SU-DHL-6 (cell line): ENCODE measurements around the gene TTC12.

Source experiments
- H2AFZ ChIP-seq: fragments of 200-600 bp; sonication (generic); 2 replicates; pipeline ENCODE4 v1.6.1; 2014; ENCODE audit warnings: low read depth, mild to moderate bottlenecking, moderate library complexity, mixed read lengths, antibody characterized with exemption, low read length; ENCODE audit not compliant: severe bottlenecking
- H3F3A ChIP-seq: fragments of 200-600 bp; shearing (Covaris generic); 2 replicates; pipeline ENCODE4 v1.6.0; 2016; ENCODE audit warnings: antibody characterized with exemption, mild to moderate bottlenecking; ENCODE audit not compliant: insufficient read depth
- H3K27ac ChIP-seq: fragments of 200-600 bp; sonication (generic); 2 replicates; pipeline ENCODE4 v1.5.1; 2016; ENCODE audit warnings: low read depth, mild to moderate bottlenecking, low read length, moderate library complexity, mixed read lengths
- H3K27me3 ChIP-seq: fragments of 200-600 bp; sonication (generic), shearing (Covaris generic); 2 replicates; pipeline ENCODE4 v1.6.0; 2014; ENCODE audit warnings: mild to moderate bottlenecking, low read length
- H3K36me3 ChIP-seq: fragments of 200-600 bp; sonication (generic); 2 replicates; pipeline ENCODE4 v1.6.1; 2014; ENCODE audit warnings: mild to moderate bottlenecking, low read length, mixed read lengths
- H3K4me2 ChIP-seq: fragments of 300-600, 200-600 bp; shearing (Covaris generic), sonication (generic); 2 replicates; pipeline ENCODE4 v1.6.0; 2014; ENCODE audit warnings: low read length, low read depth, mild to moderate bottlenecking; ENCODE audit not compliant: poor library complexity, severe bottlenecking
- H3K4me3 ChIP-seq: fragments of 200-600 bp; sonication (generic); 2 replicates; pipeline ENCODE4 v1.5.1; 2014; ENCODE audit warnings: antibody characterized with exemption, low read length, mild to moderate bottlenecking, mixed read lengths; ENCODE audit not compliant: insufficient read depth, poor library complexity, severe bottlenecking
- H3K79me2 ChIP-seq: fragments of 200-600 bp; sonication (generic); 2 replicates; pipeline ENCODE4 v1.6.1; 2014; ENCODE audit warnings: mild to moderate bottlenecking, low read length, moderate library complexity; ENCODE audit not compliant: insufficient read depth
- H3K9ac ChIP-seq: fragments of 200-600 bp; sonication (generic); 2 replicates; pipeline ENCODE4 v1.7.0; 2014; ENCODE audit warnings: mild to moderate bottlenecking, low read length
- H3K9me2 ChIP-seq: fragments of 200-600 bp; sonication (generic); replicated peaks from 2 replicates; pipeline ENCODE4 v1.6.1; 2014; ENCODE audit warnings: low read length; ENCODE audit not compliant: insufficient read depth
- H3K9me3 ChIP-seq: fragments of 200-600 bp; sonication (generic); 2 replicates; pipeline ENCODE4 v1.6.1; 2014; ENCODE audit warnings: low read length, mixed read lengths; ENCODE audit not compliant: insufficient read depth
- H4K20me1 ChIP-seq: fragments of 200-600 bp; sonication (generic); 2 replicates; pipeline ENCODE4 v1.6.1; 2014; ENCODE audit warnings: low read depth, mild to moderate bottlenecking, antibody characterized with exemption, low read length, moderate library complexity, mixed read lengths
- CTCF ChIP-seq: fragments of 200-600 bp; sonication (generic); IDR thresholded peaks from one replicate; pipeline ENCODE4 v1.5.1; 2017; ENCODE audit warnings: antibody characterized with exemption, mild to moderate bottlenecking, low read length, moderate library complexity; ENCODE audit not compliant: insufficient read depth, poor library complexity, severe bottlenecking
- EZH2phosphoT487 ChIP-seq: fragments of 200-600 bp; sonication (generic), shearing (Covaris generic); conservative IDR thresholded peaks from 2 replicates; pipeline ENCODE4 v1.6.1; 2018; ENCODE audit warnings: mild to moderate bottlenecking, antibody characterized with exemption, low read length, moderate library complexity, mixed read lengths

TTC12 gene

GRCh38 chr11:113338730-113339129, 24.3 kb downstream of the TTC12 start:
- no peak overlapping the region for H2AFZ ChIP-seq
- no peak overlapping the region for H3K4me3 ChIP-seq
- no peak overlapping the region for H3K27ac ChIP-seq
- TF ChIP-seq EZH2phosphoT487 (no peak), CTCF (no peak)
- H3K9ac ChIP-seq, result no peak overlapping the region
- H3K9me2 ChIP-seq, result no peaks in the 10 kb centered on the region
- H3F3A ChIP-seq, result no peaks in the 10 kb centered on the region
- no peaks in the 10 kb centered on the region for H3K27me3 ChIP-seq
- H3K36me3 ChIP-seq, result no peaks in the 10 kb centered on the region; the same call in 1 of the 2 replicates
- no peaks in the 10 kb centered on the region for H4K20me1 ChIP-seq
- no peaks in the 10 kb centered on the region for H3K9me3 ChIP-seq
- H3K4me2 ChIP-seq, result no peak overlapping the region
- no peaks in the 10 kb centered on the region for H3K79me2 ChIP-seq

- Histone ChIP-seq H4K20me1 (no peaks in the 10 kb centered on the region), H3K27ac (no peak overlapping the region), H2AFZ (no peak overlapping the region), H3F3A (no peaks in the 10 kb centered on the region), H3K4me2 (no peak overlapping the region), H3K9ac (no peak overlapping the region), H3K36me3 (no peaks in the 10 kb centered on the region; the same call in 1 of the 2 replicates), H3K79me2 (no peaks in the 10 kb centered on the region), H3K9me2 (no peaks in the 10 kb centered on the region), H3K9me3 (no peaks in the 10 kb centered on the region), H3K27me3 (no peaks in the 10 kb centered on the region), H3K4me3 (no peak overlapping the region)
- TF ChIP-seq CTCF (no peak), EZH2phosphoT487 (no peak)
Observed at GRCh38 chr11:113339929-113340589, 25.7 kb downstream of the TTC12 start.

- no peak overlapping the region for H3K4me2 ChIP-seq
- H3K9ac ChIP-seq, result no peak overlapping the region
- H3K36me3 ChIP-seq, result no peaks in the 10 kb centered on the region
- no peak overlapping the region for H2AFZ ChIP-seq
- no peak overlapping the region for H3K27ac ChIP-seq
- no peaks in the 10 kb centered on the region for H3K9me3 ChIP-seq
- TF ChIP-seq CTCF (no peak), EZH2phosphoT487 (no peak)
- no peaks in the 10 kb centered on the region for H3K9me2 ChIP-seq
- H3K27me3 ChIP-seq, result no peaks in the 10 kb centered on the region
- H4K20me1 ChIP-seq, result no peaks in the 10 kb centered on the region
- no peaks in the 10 kb centered on the region for H3F3A ChIP-seq
- H3K4me3 ChIP-seq, result no peak overlapping the region
- no peaks in the 10 kb centered on the region for H3K79me2 ChIP-seq
Observed at GRCh38 chr11:113341388-113342165, 27.2 kb downstream of the TTC12 start.
